Loucy (cell line): ENCODE measurements around the gene SLC2A11.

ENCODE experiments used
- CTCF ChIP-seq: fragments of 200-600 bp; sonication (generic); conservative IDR thresholded peaks from 2 replicates; pipeline ENCODE4 v1.5.1; 2014; ENCODE audit warnings: mild to moderate bottlenecking, antibody characterized with exemption, low read length
- EZH2phosphoT487 ChIP-seq: fragments of 200-600 bp; IDR thresholded peaks from 2 replicates; pipeline ENCODE4 v1.6.1; 2018; ENCODE audit warnings: antibody characterized with exemption, mild to moderate bottlenecking, moderate library complexity, borderline replicate concordance

- TF ChIP-seq CTCF = no peak
- no peak for TF ChIP-seq EZH2phosphoT487
Measured at GRCh38 chr22:23834406-23834792, 23.3 kb upstream of the SLC2A11 start.
